UCSD-AML1 (cell line): ENCODE results near the gene KAT8.

Source experiments
- DNase-seq: peaks from one replicate; lab custom pipeline; 2025; ENCODE audit not compliant: unreplicated experiment; lab: John Stamatoyannopoulos, UW

KAT8 gene

GRCh38 chr16:31106509-31107464 is 10.7 kb upstream of the KAT8 start:
- DNase-seq = no peak

- no peak for DNase-seq
Observed at GRCh38 chr16:31107465-31107867, 10.0 kb upstream of the KAT8 start.

GRCh38 chr16:31108035-31108793 is 9.2 kb upstream of the KAT8 start, which contains the start of gene BCKDK:
Gene BCKDK, plus strand, starts transcription at chr16:31108386. Its CDS starts 838 bp downstream, at chr16:31109224.
- peak; percentile 84 for DNase-seq

GRCh38 chr16:31108794-31109558 is 8.5 kb upstream of the KAT8 start:
- no peak for DNase-seq

GRCh38 chr16:31109622-31110021 is 7.8 kb upstream of the KAT8 start:
- DNase-seq = no peak

- no peak for DNase-seq
Observed at GRCh38 chr16:31110106-31111034, 7.1 kb upstream of the KAT8 start.

- DNase-seq = no peak
Observed at GRCh38 chr16:31111881-31112466, 5.5 kb upstream of the KAT8 start.

- no peak for DNase-seq
Observed at GRCh38 chr16:31112711-31113110, 4.8 kb upstream of the KAT8 start.

- DNase-seq = peak; percentile 72
Observed at GRCh38 chr16:31113121-31114120, 4.0 kb upstream of the KAT8 start.

- no peak for DNase-seq
Observed at GRCh38 chr16:31114468-31114867, 3.0 kb upstream of the KAT8 start.

GRCh38 chr16:31118223-31119155 is 1.0 kb downstream of the KAT8 start:
- no peak for DNase-seq

GRCh38 chr16:31120129-31120528 is 2.7 kb downstream of the KAT8 start:
- no peak for DNase-seq

GRCh38 chr16:31125844-31126243 is 8.4 kb downstream of the KAT8 start:
- no peak for DNase-seq

- no peak for DNase-seq
Observed at GRCh38 chr16:31127182-31127581, 9.7 kb downstream of the KAT8 start.

GRCh38 chr16:31128711-31129567 is 11.5 kb downstream of the KAT8 start:
- DNase-seq = peak; percentile 88

GRCh38 chr16:31129568-31130335 is 12.3 kb downstream of the KAT8 start:
- DNase-seq = peak; percentile 69
